NCI-H2029 treated with DMSO at 0.1 percent for 48 hours (cell line): ENCODE measurements around the gene GHITM.

Experiments used
- DNase-seq: peaks from one replicate; lab custom pipeline; 2025; lab: John Stamatoyannopoulos, UW

GHITM gene

DNA sequence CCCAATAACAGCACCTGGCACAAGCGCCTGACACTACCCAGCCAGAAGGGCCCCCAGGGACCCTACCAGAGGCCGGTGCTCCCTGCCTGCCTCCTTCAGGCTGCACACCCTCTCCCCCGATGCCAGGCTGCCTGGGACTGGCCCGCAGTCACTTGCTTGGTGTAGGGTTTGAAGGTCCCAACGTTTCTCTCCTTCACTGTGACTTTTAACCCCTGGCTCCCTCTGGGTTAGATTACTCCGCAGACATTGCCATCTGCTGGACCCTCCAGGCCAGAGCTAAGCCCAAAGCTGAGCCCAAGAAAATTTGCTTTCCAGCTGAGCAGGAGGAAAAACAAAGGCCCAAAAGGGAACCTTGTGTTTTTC, 61.9 kb downstream of the GHITM start:
- DNase-seq, result no peak

DNA sequence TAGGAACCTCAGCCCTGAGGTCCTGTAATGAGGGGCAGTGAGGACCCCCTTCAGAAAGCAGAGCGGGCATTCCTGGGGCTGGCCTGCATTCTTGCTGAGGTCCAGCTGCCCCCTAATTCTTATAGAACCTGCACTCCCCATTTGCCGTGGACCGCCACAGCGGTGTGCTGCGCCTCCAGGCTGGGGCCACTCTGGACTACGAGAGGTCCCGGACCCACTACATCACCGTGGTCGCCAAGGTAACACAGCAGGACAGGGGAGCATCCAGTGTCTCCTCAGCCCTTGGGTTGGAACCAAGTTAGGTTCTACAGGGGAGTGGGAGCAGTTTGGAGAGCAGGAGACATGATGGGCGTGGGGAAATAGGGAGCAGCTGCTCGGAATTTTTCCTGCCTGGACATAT, 62.4 kb downstream of the GHITM start:
- no peak for DNase-seq

DNA sequence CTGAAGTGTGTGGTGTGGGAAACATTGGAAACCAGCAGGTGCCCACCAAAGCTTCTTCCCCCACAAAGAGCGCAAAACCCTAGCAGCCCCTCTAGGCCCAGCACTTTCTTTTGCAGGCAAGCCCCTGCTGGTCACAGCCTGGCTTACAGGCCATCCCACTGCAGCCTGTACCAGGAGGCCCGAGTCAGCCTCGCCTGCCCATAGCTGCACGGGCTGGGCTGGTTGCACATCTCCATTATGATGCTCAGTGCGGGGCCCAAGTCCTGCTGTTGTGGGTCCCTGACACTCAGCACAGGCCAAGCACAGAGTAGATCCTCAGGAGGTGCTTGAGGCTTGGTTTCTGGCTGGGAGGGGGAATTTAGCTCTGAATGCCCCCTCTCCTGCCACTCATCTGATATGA, 63.0 kb downstream of the GHITM start:
- DNase-seq, result no peak
